ENCODE data around the gene LIPG. TPM values are rescaled to one million over a fixed set of nuclear protein-coding genes. Genes with fewer than 3 reads are reported as not detected.

LIPG gene
- total and polyA plus RNA-seq, 4 donors: 0.03 to 23.7 (median 4.7) TPM

DNA sequence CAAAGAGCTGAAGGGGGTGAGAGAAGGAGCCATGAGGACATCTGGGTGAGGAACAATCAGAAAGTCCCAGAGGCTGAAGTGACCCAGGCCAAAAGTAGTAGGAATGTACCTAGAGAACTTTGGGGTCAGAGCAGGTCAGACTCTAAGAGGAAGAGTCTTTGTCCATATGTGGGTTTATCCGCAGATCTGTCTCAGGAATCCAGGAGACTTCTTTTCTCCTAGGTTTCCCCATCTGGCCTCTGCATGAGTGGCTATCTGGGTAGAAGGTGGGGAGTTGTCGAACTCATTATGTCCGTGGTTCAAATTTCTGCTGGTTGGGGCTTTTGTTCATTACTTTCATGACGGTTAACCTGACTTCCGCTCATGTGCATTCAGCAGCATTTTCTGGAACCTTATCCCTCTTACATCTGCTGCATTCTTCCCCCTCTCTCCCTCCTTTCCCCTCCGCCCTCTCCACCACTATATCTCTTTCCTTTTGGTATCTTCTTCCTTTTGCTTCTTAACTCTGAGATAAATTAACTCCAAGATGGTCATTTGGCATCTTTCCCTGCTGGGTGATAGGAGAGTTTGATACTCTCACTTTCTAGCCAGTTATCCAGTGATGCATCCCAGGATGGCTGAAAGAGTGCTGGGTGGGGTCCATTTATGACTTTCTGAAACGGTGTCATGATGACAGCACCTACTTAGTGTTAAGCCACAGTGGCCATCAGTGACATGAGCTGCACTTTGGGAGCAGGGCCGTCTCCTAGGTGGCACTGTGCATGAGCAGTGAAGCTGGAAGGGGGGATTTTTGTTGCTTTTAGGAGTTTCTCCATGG is 2.1 kb downstream of the LIPG start:
- H3K27me3 ChIP-seq (ENCODE audit: control insufficient read depth in 1 of 2, insufficient read depth in 2 of 2, low read length in 1 of 2): no peaks in the 10 kb centered on the region
- DNase-seq: no peak
- H3K4me1 ChIP-seq (ENCODE audit: control insufficient read depth in 1 of 2, insufficient read depth in 2 of 2, low read length in 2 of 2): no peaks in the 10 kb centered on the region
- no peak for ATAC-seq (ENCODE audit: low FRiP score)
- H3K4me3 ChIP-seq (ENCODE audit: low read length in 2 of 2): no peak overlapping the region
- 91 to 94% methylated on average over 8 of the region's 8 CpGs for WGBS, 2 donors
- H3K9me3 ChIP-seq (ENCODE audit: control insufficient read depth, low read length): no peaks in the 10 kb centered on the region
- no peaks in the 10 kb centered on the region for H3K36me3 ChIP-seq (ENCODE audit: control insufficient read depth in 1 of 2, insufficient read depth in 2 of 2, low read length in 1 of 2)
- H3K27ac ChIP-seq (ENCODE audit: low read depth in 1 of 2, low read length in 2 of 2): no peak overlapping the region
- intact Hi-C loops (cut with DNase I): loop anchor here in 1 of 2 donors (5.0 kb wide), 1 partner anchor 293 kb away; no protein-coding TSS in a partner anchor

DNA sequence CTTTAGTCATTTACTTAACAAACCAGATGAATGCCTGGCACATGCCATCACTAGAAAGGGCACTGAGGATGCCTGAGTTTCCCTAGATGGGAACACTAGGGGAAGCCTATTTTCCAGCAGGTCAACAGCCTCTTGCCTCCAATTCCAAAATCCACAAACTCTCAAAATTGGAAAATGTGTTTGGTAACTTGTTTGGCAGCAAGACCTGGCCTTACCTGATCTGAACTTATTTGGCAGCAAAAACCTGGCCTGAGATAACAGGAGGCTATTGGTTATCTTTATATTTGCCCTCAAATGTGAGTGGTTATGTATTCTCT is 2.6 kb downstream of the LIPG start:
- Histone ChIP-seq H3K27me3 (ENCODE audit: control insufficient read depth in 1 of 2, insufficient read depth in 2 of 2, low read length in 1 of 2) (no peaks in the 10 kb centered on the region), H3K4me1 (ENCODE audit: control insufficient read depth in 1 of 2, insufficient read depth in 2 of 2, low read length in 2 of 2) (no peaks in the 10 kb centered on the region), H3K27ac (ENCODE audit: low read depth in 1 of 2, low read length in 2 of 2) (no peak overlapping the region), H3K4me3 (ENCODE audit: low read length in 2 of 2) (no peak overlapping the region), H3K36me3 (ENCODE audit: control insufficient read depth in 1 of 2, insufficient read depth in 2 of 2, low read length in 1 of 2) (no peaks in the 10 kb centered on the region), H3K9me3 (ENCODE audit: control insufficient read depth, low read length) (no peaks in the 10 kb centered on the region)
- ATAC-seq (ENCODE audit: low FRiP score) (no peak), DNase-seq (no peak)
- intact Hi-C loops (cut with DNase I): loop anchor here in 1 of 2 donors (5.0 kb wide), 1 partner anchor 293 kb away; no protein-coding TSS in a partner anchor

DNA sequence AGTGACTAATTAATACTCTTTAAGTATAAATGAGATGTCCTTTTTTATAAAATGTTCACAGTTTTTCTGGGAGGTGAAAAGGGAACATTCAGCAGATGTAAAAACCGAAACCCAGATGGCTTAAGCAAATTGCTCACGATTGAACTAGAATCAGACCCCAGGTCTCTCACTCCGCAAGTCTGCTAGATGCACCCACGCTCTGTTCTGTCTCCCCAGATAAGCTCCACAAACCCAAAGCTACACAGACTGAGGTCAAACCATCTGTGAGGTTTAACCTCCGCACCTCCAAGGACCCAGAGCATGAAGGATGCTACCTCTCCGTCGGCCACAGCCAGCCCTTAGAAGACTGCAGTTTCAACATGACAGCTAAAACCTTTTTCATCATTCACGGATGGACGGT is 3.2 kb downstream of the LIPG start:
- H3K36me3 ChIP-seq (ENCODE audit: control insufficient read depth in 1 of 2, insufficient read depth in 2 of 2, low read length in 1 of 2): no peaks in the 10 kb centered on the region
- ATAC-seq (ENCODE audit: low FRiP score) (no peak), DNase-seq (no peak)
- no peaks in the 10 kb centered on the region for H3K4me1 ChIP-seq (ENCODE audit: control insufficient read depth in 1 of 2, insufficient read depth in 2 of 2, low read length in 2 of 2)
- no peak overlapping the region for H3K4me3 ChIP-seq (ENCODE audit: low read length in 2 of 2)
- intact Hi-C loops (cut with DNase I): no loop called here
- H3K27ac ChIP-seq (ENCODE audit: low read depth in 1 of 2, low read length in 2 of 2): no peak overlapping the region
- H3K9me3 ChIP-seq (ENCODE audit: control insufficient read depth, low read length): no peaks in the 10 kb centered on the region
- 78 to 79% methylated on average over 9 of the region's 9 CpGs for WGBS, 2 donors
- no peaks in the 10 kb centered on the region for H3K27me3 ChIP-seq (ENCODE audit: control insufficient read depth in 1 of 2, insufficient read depth in 2 of 2, low read length in 1 of 2)

DNA sequence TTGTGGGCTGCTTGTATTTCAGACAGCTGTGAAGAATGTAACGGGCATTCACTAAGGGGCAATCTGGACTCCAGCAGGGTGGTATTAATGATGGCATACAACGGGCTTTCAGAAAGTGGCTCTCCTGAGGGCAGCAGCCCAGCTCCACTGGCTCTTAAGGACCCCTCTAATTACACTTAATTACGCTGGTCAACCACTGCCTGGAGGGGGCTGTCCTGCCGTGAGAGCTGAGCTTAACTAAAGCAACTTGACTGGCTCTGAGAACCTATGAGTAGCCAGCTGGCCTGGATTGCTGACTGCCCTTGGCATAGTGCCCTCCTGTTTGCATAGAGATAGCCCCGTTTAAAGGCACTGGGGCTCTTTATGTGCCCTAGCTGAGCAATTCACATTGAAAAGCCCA is 3.8 kb downstream of the LIPG start:
- no peaks in the 10 kb centered on the region for H3K36me3 ChIP-seq (ENCODE audit: control insufficient read depth in 1 of 2, insufficient read depth in 2 of 2, low read length in 1 of 2)
- no peaks in the 10 kb centered on the region for H3K4me1 ChIP-seq (ENCODE audit: control insufficient read depth in 1 of 2, insufficient read depth in 2 of 2, low read length in 2 of 2)
- H3K4me3 ChIP-seq (ENCODE audit: low read length in 2 of 2): no peak overlapping the region
- intact Hi-C loops (cut with DNase I): no loop called here
- H3K27ac ChIP-seq (ENCODE audit: low read depth in 1 of 2, low read length in 2 of 2): no peak overlapping the region
- no peak for DNase-seq
- H3K27me3 ChIP-seq (ENCODE audit: control insufficient read depth in 1 of 2, insufficient read depth in 2 of 2, low read length in 1 of 2): no peaks in the 10 kb centered on the region
- H3K9me3 ChIP-seq (ENCODE audit: control insufficient read depth, low read length): no peaks in the 10 kb centered on the region
- no peak for ATAC-seq (ENCODE audit: low FRiP score)
- WGBS, 2 donors: 7 to 9% methylated on average over 5 of the region's 5 CpGs

DNA sequence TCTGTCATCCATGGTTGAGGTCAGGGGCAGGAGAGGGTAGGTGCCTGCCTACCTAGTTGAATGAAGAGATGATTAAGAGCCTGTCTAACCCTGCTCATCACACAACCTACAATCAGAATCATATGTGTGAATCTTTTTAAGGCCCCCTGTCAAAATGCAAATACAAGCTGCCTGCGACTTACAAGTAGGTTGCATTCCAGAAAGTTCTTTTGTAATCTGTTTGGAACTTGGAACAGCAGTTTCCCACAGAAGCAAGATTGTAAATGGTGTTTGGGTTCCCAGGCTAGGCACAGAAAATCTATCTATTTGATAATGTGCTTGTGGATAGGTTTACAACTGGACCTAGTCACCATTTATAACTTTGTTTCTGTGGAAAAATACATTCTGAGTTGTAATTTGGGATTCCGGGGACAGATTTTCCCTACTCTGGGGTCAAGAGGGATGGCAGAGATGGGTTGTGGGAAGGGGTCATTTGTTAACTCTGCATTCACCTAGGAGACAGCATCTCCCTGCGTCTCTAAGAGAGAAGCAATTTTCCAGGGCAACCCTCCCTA is 4.4 kb downstream of the LIPG start:
- intact Hi-C loops (cut with DNase I): no loop called here
- H3K27me3 ChIP-seq (ENCODE audit: control insufficient read depth in 1 of 2, insufficient read depth in 2 of 2, low read length in 1 of 2): no peaks in the 10 kb centered on the region
- H3K27ac ChIP-seq (ENCODE audit: low read depth in 1 of 2, low read length in 2 of 2): no peak overlapping the region
- no peaks in the 10 kb centered on the region for H3K9me3 ChIP-seq (ENCODE audit: control insufficient read depth, low read length)
- no peaks in the 10 kb centered on the region for H3K36me3 ChIP-seq (ENCODE audit: control insufficient read depth in 1 of 2, insufficient read depth in 2 of 2, low read length in 1 of 2)
- ATAC-seq (ENCODE audit: low FRiP score): no peak
- no peaks in the 10 kb centered on the region for H3K4me1 ChIP-seq (ENCODE audit: control insufficient read depth in 1 of 2, insufficient read depth in 2 of 2, low read length in 2 of 2)
- WGBS, 2 donors: 61 to 66% methylated on average over 3 of the region's 3 CpGs
- no peak for DNase-seq
- no peak overlapping the region for H3K4me3 ChIP-seq (ENCODE audit: low read length in 2 of 2)

DNA sequence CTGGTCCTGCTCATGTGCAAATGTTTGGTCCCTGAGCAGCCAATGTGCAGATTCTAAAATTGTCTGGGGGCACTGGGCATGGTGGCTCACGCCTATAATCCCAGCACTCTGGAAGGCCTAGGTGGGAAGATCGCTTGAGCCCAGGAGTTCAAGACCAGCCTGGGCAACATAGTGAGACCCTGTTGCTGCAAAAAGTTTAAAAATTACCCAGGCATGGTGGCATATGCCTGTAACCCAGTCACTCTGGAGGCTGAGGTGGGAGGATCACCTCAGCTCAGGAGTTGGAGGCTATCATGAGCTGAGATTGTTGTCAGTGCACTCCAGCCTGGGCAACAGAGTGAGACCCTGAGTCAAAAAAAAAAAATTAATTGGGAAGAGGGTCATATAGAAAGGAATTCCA is 5.1 kb downstream of the LIPG start:
- ATAC-seq (ENCODE audit: low FRiP score) (no peak), DNase-seq (no peak)
- Histone ChIP-seq H3K9me3 (ENCODE audit: control insufficient read depth, low read length) (no peaks in the 10 kb centered on the region), H3K27ac (ENCODE audit: low read depth in 1 of 2, low read length in 2 of 2) (no peak overlapping the region), H3K4me1 (ENCODE audit: control insufficient read depth in 1 of 2, insufficient read depth in 2 of 2, low read length in 2 of 2) (no peaks in the 10 kb centered on the region), H3K4me3 (ENCODE audit: low read length in 2 of 2) (no peak overlapping the region), H3K27me3 (ENCODE audit: control insufficient read depth in 1 of 2, insufficient read depth in 2 of 2, low read length in 1 of 2) (no peaks in the 10 kb centered on the region), H3K36me3 (ENCODE audit: control insufficient read depth in 1 of 2, insufficient read depth in 2 of 2, low read length in 1 of 2) (no peaks in the 10 kb centered on the region)
- intact Hi-C loops (cut with DNase I): no loop called here
- 98 to 100% methylated on average over 2 of the region's 2 CpGs for WGBS, 2 donors

DNA sequence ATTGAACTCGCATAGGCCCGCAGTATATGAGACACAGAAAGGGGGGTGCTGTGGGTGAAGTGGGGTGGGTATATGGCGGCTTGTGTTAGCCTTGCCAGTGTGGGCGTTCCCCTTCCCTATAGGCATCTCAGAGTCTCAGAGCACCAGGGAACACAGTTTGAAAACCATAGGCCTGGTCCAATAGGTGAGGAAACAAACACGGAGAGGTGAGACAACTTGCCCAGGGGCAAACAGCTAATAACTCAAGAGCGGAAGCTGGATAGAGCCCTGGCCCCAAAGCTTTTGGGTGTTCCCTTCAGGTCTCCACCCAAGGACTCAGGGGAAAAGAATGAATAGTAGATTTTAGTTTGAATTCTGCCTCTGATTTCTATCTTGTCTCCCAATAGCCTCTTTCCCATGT is 7.9 kb downstream of the LIPG start:
- intact Hi-C loops (cut with DNase I): no loop called here
- no peak for ATAC-seq (ENCODE audit: low FRiP score)

DNA sequence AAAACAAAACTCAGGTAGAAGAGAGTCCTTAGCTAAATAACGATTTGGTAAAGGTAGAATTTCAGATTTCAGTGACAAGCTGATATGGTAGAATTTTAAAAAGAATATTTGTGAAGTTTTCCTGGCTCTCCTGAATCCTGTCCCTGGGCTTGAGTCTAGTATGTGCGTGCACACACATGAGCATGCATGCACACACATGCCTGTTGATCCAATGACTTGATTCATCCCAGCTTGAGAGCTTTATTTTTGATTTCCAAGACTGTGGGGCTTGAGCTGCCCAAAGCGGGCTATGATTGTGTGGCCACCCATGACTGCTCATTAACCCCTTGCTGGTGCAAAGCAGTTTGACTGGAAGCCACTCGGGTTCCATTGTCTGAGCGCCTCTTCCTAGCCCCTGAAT is 9.0 kb downstream of the LIPG start:
- H3K4me3 ChIP-seq (ENCODE audit: low read length in 2 of 2): no peak overlapping the region
- WGBS, 2 donors: 73 to 75% methylated on average over 5 of the region's 5 CpGs
- no peaks in the 10 kb centered on the region for H3K36me3 ChIP-seq (ENCODE audit: control insufficient read depth in 1 of 2, insufficient read depth in 2 of 2, low read length in 1 of 2)
- intact Hi-C loops (cut with DNase I): no loop called here
- H3K4me1 ChIP-seq (ENCODE audit: control insufficient read depth in 1 of 2, insufficient read depth in 2 of 2, low read length in 2 of 2): no peaks in the 10 kb centered on the region
- H3K9me3 ChIP-seq (ENCODE audit: control insufficient read depth, low read length): no peaks in the 10 kb centered on the region
- DNase-seq (no peak), ATAC-seq (ENCODE audit: low FRiP score) (no peak)
- no peaks in the 10 kb centered on the region for H3K27me3 ChIP-seq (ENCODE audit: control insufficient read depth in 1 of 2, insufficient read depth in 2 of 2, low read length in 1 of 2)
- H3K27ac ChIP-seq (ENCODE audit: low read depth in 1 of 2, low read length in 2 of 2): no peak overlapping the region

More for the DNA sequence above, 7.9 kb downstream of the LIPG start:
- Histone ChIP-seq H3K4me3 (ENCODE audit: low read length in 2 of 2) (no peak overlapping the region), H3K4me1 (ENCODE audit: control insufficient read depth in 1 of 2, insufficient read depth in 2 of 2, low read length in 2 of 2) (no peaks in the 10 kb centered on the region), H3K27me3 (ENCODE audit: control insufficient read depth in 1 of 2, insufficient read depth in 2 of 2, low read length in 1 of 2) (no peaks in the 10 kb centered on the region), H3K27ac (ENCODE audit: low read depth in 1 of 2, low read length in 2 of 2) (no peak overlapping the region), H3K36me3 (ENCODE audit: control insufficient read depth in 1 of 2, insufficient read depth in 2 of 2, low read length in 1 of 2) (no peaks in the 10 kb centered on the region), H3K9me3 (ENCODE audit: control insufficient read depth, low read length) (no peaks in the 10 kb centered on the region)
- 82 to 94% methylated on average over 6 of the region's 6 CpGs for WGBS, 2 donors
- no peak for DNase-seq

DNA sequence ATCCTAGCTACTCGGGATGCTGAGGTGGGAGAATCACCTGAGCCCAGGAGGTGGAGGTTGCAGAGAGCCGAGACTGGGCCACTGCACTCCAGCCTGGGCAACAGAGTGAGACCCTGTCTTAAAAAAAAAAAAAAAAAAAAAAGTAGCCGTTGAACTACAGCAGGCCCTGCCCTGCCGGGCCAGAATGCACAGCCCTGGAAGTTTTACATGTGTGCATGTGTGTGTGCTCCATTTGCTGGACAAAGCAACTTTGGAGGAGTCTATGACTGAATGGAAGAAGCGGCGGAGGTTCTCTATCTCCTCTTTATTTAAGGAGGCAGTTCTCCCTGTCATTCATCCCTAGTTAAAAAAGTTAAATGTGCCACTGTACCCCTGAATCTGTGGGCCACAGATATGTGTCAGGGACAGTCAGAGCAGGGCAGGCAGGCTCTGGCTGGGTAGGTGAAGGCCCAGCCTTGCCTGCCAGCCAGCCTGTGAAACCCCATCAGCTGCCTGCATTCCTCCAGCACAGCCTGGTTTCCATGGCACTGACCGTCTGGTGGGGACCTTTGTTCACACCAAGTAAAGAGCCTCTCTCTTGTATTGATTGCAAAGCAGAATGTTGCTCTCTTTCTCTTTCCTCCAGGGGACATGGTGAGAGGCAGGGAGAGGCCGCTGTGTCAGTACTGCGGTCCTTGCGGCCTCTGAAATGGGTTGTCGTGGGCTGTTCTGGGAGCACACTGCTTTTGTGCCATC is 10.9 kb downstream of the LIPG start:
- no peak for DNase-seq
- H3K4me3 ChIP-seq (ENCODE audit: low read length in 2 of 2): no peak overlapping the region
- no peaks in the 10 kb centered on the region for H3K4me1 ChIP-seq (ENCODE audit: control insufficient read depth in 1 of 2, insufficient read depth in 2 of 2, low read length in 2 of 2)
- no peaks in the 10 kb centered on the region for H3K9me3 ChIP-seq (ENCODE audit: control insufficient read depth, low read length)
- intact Hi-C loops (cut with DNase I): no loop called here
- 91 to 93% methylated on average over 11 of the region's 11 CpGs for WGBS, 2 donors
- H3K27me3 ChIP-seq (ENCODE audit: control insufficient read depth in 1 of 2, insufficient read depth in 2 of 2, low read length in 1 of 2): no peaks in the 10 kb centered on the region
- ATAC-seq (ENCODE audit: low FRiP score): no peak
- H3K36me3 ChIP-seq (ENCODE audit: control insufficient read depth in 1 of 2, insufficient read depth in 2 of 2, low read length in 1 of 2): no peaks in the 10 kb centered on the region
- no peak overlapping the region for H3K27ac ChIP-seq (ENCODE audit: low read depth in 1 of 2, low read length in 2 of 2)

Data from aorta (tissue), 5 donors.